CD4-positive, CD25-positive, alpha-beta regulatory T cell (primary cell): ENCODE measurements around the gene PTGS1. TPM values are rescaled to one million over a fixed set of nuclear protein-coding genes. Genes with fewer than 3 reads are reported as not detected.
A peak's percentile ranks its signal among the peaks of the same experiment; 100 is the strongest.

Experiments used
- ATAC-seq, 2 donors: fragments of 150-1000 bp; cut with Tn5 transposase; one replicate each; pipeline ENCODE4 v1.10.0; 2021; ENCODE audit warnings: low read depth in 2 of 2, moderate number of reproducible peaks in 2 of 2, moderate library complexity in 1 of 2
- DNase-seq, 3 donors: peaks; one replicate each; pipeline versions ENCODE4 v3.0.0 to v3.0.0-alpha.2; 2012 to 2022; ENCODE audit warnings: mixed read lengths in 1 of 3
- H3K27ac ChIP-seq: one replicate; pipeline ENCODE4 v1.7.0; 2013; ENCODE audit warnings: mild to moderate bottlenecking, low read length; ENCODE audit not compliant: insufficient read depth, poor library complexity, severe bottlenecking
- H3K27me3 ChIP-seq: one replicate; pipeline ENCODE4 v1.7.0; 2013; ENCODE audit warnings: low read length; ENCODE audit not compliant: control insufficient read depth, insufficient read depth
- H3K36me3 ChIP-seq: one replicate; pipeline ENCODE4 v1.7.0; 2013; ENCODE audit warnings: mild to moderate bottlenecking, low read length, moderate library complexity; ENCODE audit not compliant: control insufficient read depth, insufficient read depth
- H3K4me1 ChIP-seq: 2 replicates; pipeline ENCODE4 v1.7.0; 2013; ENCODE audit warnings: mild to moderate bottlenecking, low read length; ENCODE audit not compliant: insufficient read depth, control insufficient read depth, poor library complexity, severe bottlenecking
- H3K4me3 ChIP-seq: one replicate; pipeline ENCODE4 v1.7.0; 2013; ENCODE audit warnings: low read depth, mild to moderate bottlenecking, low read length, moderate library complexity
- H3K9me3 ChIP-seq, 2 experiments: 1 replicate in 1 of 2; 2 replicates in 1 of 2; pipeline ENCODE4 v1.7.0; 2013; ENCODE audit warnings: low read length in 2 of 2, mild to moderate bottlenecking in 1 of 2, moderate library complexity in 1 of 2; ENCODE audit not compliant: control insufficient read depth in 2 of 2
- H3K27ac Mint-ChIP-seq, 3 donors: one replicate each; pipeline ENCODE4 v1.8.0; 2020 to 2022; ENCODE audit warnings: mild to moderate bottlenecking in 3 of 3, mixed read lengths in 3 of 3, moderate library complexity in 2 of 3
- H3K27me3 Mint-ChIP-seq: one replicate; pipeline ENCODE4 v1.8.0; 2022; ENCODE audit warnings: mild to moderate bottlenecking, mixed read lengths
- H3K36me3 Mint-ChIP-seq: one replicate; pipeline ENCODE4 v1.8.0; 2020; ENCODE audit warnings: mixed read lengths
- H3K4me1 Mint-ChIP-seq, 4 donors: one replicate each; pipeline ENCODE4 v1.8.0; 2020 to 2022; ENCODE audit warnings: mixed read lengths in 4 of 4, mild to moderate bottlenecking in 1 of 4
- H3K4me3 Mint-ChIP-seq, 4 donors: one replicate each; pipeline ENCODE4 v1.8.0; 2020 to 2022; ENCODE audit warnings: mild to moderate bottlenecking in 4 of 4, mixed read lengths in 4 of 4, moderate library complexity in 3 of 4
- H3K9me3 Mint-ChIP-seq, 7 donors: one replicate each; pipeline ENCODE4 v1.8.0; 2020 to 2022; ENCODE audit warnings: mixed read lengths in 7 of 7, mild to moderate bottlenecking in 3 of 7, moderate library complexity in 2 of 7
- polyA plus RNA-seq, 4 donors: library from polyadenylated mRNA; unstranded; fragments of 300-500 nt; fragmentation: Illumina TruSeq; gene quantifications; one replicate each; pipeline ENCODE4 v1.2.3, GENCODE V29; 2021
- total RNA-seq: library from RNA; stranded (reverse); gene quantifications from one replicate; pipeline ENCODE4 v1.2.3, GENCODE V29; 2022

Gene PTGS1
- total and polyA plus RNA-seq, 5 donors from 2014 or later: 0.03 to 9.2 (median 0.83) TPM

DNA sequence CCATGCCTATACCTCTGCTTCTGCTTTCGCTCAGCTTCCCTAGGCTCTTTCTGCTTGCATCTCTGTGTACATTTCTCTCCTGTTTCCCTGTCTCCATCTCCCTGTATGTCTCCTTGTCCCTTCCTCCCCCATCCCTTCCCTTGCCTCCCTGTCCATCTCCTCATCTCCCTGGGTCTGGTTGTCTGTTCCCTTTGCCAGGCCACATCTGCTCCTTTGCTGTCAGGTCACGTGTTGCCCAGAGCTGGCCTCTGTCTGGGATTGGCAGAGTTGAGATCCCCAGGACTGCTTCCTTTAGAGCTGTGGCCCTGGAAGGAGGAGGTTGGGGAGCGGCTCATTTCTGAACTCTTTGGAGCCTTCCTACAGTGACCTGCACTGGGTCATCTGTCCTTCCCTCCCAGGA, 31.8 kb upstream of the PTGS1 start:
- H3K4me3 Mint-ChIP-seq: no peak overlapping the region
- H3K36me3 Mint-ChIP-seq: no peaks in the 10 kb centered on the region
- peaks cover 0 to 2% (median 0%) of the 10 kb centered on the region in 7 donors for H3K9me3 Mint-ChIP-seq
- Histone ChIP-seq H3K27me3 (no peaks in the 10 kb centered on the region), H3K4me1 (no peaks in the 10 kb centered on the region), H3K36me3 (no peaks in the 10 kb centered on the region), H3K9me3 (no peaks in the 10 kb centered on the region), H3K4me3 (no peak overlapping the region), H3K27ac (no peak overlapping the region)
- peaks cover 16% of the 10 kb centered on the region for H3K27me3 Mint-ChIP-seq
- DNase-seq (no peak), ATAC-seq (no peak)
- no peak overlapping the region for H3K27ac Mint-ChIP-seq
- H3K4me1 Mint-ChIP-seq: no peaks in the 10 kb centered on the region

DNA sequence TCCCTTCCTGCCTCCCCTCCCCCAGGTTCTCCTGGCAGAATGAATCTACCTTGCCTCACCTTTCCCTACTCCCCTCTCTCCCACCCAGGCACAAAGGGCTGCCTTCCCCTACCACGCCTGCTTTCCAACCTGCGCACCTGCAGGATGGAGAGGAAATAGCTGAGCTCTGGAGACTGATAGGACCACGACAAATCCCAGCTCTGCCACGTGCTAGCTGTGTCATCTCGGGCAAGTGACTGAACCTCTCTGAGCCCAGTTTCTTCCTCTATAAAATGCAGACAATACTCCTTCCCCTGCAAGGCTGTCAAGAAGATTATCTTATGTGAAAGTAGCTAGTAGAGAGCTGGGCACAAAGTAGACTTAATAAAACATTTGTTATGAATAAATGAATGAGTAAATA, 31.2 kb upstream of the PTGS1 start:
- DNase-seq: no peak
- ATAC-seq: no peak
- Mint-ChIP-seq H3K4me3 (no peak overlapping the region), H3K27ac (no peak overlapping the region), H3K4me1 (no peaks in the 10 kb centered on the region), H3K9me3 (peaks cover 0 to 2% (median 0%) of the 10 kb centered on the region in 7 donors), H3K36me3 (no peaks in the 10 kb centered on the region), H3K27me3 (peaks cover 16% of the 10 kb centered on the region)
- Histone ChIP-seq H3K4me1 (no peaks in the 10 kb centered on the region), H3K27ac (no peak overlapping the region), H3K36me3 (no peaks in the 10 kb centered on the region), H3K4me3 (no peak overlapping the region), H3K9me3 (no peaks in the 10 kb centered on the region), H3K27me3 (no peaks in the 10 kb centered on the region)

DNA sequence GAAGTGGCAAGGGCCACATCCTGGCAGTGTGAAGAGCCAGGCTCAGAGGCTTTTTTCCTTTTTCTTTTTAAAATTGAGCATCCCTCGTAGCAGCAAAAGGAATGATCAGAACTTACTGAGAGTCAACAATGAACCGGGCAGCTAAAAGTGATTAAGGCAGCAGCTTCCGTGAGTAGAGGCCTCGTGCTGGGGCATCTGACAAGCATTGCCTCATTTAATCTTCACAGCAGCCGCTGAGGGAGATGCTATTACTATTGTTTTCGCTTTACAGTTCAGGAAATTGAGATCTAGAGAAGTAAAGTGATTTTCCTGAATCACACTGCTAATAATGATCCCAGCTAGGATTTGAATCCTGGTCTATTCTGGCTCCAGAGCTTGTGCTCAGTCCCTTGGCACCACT, 30.7 kb upstream of the PTGS1 start:
- ATAC-seq (no peak), DNase-seq (no peak)
- Mint-ChIP-seq H3K27ac (no peak overlapping the region), H3K4me1 (no peaks in the 10 kb centered on the region), H3K27me3 (peaks cover 19% of the 10 kb centered on the region), H3K4me3 (no peak overlapping the region), H3K9me3 (peaks cover 0 to 2% (median 0%) of the 10 kb centered on the region in 7 donors), H3K36me3 (no peaks in the 10 kb centered on the region)
- Histone ChIP-seq H3K4me1 (no peaks in the 10 kb centered on the region), H3K27me3 (peaks cover under 1% of the 10 kb centered on the region), H3K4me3 (no peak overlapping the region), H3K36me3 (no peaks in the 10 kb centered on the region), H3K9me3 (no peaks in the 10 kb centered on the region), H3K27ac (no peak overlapping the region)

DNA sequence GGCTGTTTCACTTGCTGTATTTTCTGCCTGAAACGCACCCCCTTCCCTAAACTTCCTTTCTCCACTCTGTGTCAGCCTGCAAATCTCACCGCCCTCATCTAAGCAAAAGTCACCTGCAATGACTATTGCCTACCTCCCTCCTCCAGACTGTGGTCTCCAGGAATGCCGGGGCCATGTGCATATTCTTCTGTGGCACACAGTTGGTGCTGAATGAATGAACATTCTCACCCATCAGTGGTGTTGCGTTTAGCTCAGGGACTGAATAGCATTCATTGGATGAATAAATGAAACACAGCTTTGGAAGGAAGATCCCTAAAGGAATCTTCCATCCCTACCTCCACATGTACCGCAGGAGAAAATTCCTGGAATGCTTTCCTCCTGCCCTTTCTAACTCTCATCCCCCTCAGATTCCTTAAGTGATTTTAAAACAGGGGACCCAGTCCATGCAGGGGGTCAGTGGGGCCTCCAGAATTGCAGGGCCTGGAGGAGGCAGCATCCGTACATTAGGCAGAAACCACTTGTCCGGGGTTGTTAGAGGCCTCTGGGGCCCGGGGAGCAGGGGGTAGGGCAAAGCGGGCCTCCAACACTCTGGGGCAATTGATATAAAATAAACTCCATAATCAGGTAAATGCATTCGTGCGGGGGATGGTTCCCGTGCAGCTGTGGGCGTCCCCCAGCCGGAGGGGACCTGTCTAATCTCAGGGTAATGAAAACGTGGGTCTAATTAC, 28.3 kb upstream of the PTGS1 start:
- H3K4me3 ChIP-seq: no peak overlapping the region
- no peaks in the 10 kb centered on the region for H3K36me3 ChIP-seq
- H3K4me1 ChIP-seq: peaks cover 7% of the 10 kb centered on the region
- Mint-ChIP-seq H3K27ac (no peak overlapping the region), H3K4me1 (peaks cover 0 to 6% (median 2%) of the 10 kb centered on the region in 4 donors), H3K36me3 (no peaks in the 10 kb centered on the region), H3K4me3 (no peak overlapping the region), H3K9me3 (peaks cover 0 to 2% (median 0%) of the 10 kb centered on the region in 7 donors), H3K27me3 (peaks cover 37% of the 10 kb centered on the region)
- ATAC-seq: no peak
- peaks cover 11% of the 10 kb centered on the region for H3K27me3 ChIP-seq
- no peak for DNase-seq
- no peak overlapping the region for H3K27ac ChIP-seq
- no peaks in the 10 kb centered on the region for H3K9me3 ChIP-seq

DNA sequence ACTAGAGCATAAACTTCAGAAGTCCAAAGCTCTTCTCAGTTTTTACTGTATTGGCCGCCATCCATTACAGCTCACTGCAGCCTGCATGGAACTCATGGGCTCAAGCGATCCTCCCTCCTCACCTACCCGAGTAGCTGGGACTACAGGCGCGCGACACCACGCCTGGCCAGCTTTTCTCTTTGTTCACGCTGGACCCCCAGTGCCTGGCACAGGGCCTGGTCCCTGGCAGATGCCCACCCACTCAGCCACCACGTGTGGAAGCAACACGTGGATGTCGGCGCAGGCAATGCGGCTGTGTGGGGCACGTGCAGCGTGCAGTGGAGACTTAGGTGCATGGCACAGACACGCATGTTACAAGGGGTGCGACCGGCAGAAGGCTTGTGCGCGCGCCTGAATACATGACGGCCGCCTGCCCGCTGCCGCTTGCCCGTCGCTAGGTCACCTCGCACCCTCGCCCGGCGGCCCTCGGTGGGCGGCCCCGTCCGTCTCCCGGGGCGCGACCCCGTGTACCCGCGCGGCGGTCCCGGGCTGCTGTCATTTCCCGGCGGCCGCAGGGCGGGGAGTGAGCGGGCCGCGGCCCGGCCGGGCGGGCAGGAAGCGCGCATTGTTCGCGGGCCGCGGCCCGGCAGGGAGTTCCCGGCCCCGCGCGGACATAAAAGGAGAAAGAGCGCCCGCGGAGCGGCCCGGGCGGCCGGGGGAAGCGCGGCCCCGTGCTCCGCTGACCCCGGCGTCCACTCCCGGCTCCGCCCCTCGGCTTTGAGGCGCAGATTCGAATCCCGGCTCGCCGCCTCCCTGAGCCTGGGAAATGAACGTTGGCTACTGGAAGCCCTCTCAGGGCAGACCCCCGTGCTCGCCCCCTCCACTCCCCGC, 24.1 kb upstream of the PTGS1 start:
- no peaks in the 10 kb centered on the region for H3K36me3 ChIP-seq
- peaks cover 0 to 4% (median 0%) of the 10 kb centered on the region in 7 donors for H3K9me3 Mint-ChIP-seq
- H3K4me3 Mint-ChIP-seq: peak overlapping the region in 2 of 4 donors; percentile 79 to 88
- ATAC-seq (no peak), DNase-seq (peak in 1 of 3 donors; percentile 12)
- peaks cover 49% of the 10 kb centered on the region for H3K27me3 Mint-ChIP-seq
- H3K4me1 ChIP-seq: peaks cover 8% of the 10 kb centered on the region
- H3K27ac Mint-ChIP-seq: no peak overlapping the region
- no peak overlapping the region for H3K27ac ChIP-seq
- peaks cover 0 to 11% (median 3%) of the 10 kb centered on the region in 4 donors for H3K4me1 Mint-ChIP-seq
- H3K36me3 Mint-ChIP-seq: no peaks in the 10 kb centered on the region
- no peak overlapping the region for H3K4me3 ChIP-seq
- no peaks in the 10 kb centered on the region for H3K9me3 ChIP-seq
- H3K27me3 ChIP-seq: peaks cover 17% of the 10 kb centered on the region

DNA sequence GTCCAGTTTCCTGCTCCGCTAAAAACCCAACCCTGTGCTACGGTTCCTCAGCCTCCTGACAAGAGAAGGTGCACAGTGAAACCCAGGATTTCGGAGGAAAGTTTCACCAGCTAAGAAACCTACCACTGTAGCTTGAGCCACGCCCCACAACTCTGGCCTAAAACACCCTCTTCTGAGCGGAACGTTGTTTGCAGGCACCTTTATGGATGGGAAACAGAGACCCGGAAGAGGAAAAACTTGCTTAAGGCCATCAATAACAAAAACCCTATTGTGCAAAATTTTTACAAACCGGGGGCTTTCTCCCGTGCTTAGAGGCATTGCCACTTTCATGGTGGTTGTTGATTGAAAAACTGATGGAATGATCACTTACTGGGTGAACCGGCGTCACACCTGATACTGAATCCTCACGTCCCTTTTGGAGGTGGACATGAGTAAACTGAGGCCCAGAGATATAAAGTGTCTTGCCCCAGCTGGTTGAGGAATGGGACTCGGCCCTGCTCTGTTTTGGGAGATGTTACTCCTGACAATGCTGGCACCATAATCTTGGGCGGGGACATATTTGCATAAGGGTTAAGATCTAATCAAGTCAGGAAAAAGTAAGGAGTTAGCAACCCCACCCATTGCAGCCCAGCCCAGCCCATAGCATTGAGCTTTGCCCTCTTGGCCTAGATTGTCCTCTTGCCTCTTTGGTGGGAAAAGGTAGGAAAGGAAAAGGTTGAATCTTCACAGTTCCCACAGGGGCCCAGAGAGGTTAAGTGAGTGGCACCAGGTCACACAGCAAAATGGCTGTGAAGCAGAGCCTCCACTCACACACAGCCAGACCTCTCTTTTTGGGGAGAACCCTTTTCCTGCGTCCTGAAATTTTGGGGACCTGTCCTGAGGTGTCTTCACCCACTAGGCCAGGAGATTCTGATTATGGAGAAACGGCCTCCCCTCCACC, 23.2 kb upstream of the PTGS1 start:
- no peak for ATAC-seq
- H3K36me3 Mint-ChIP-seq: no peaks in the 10 kb centered on the region
- H3K9me3 Mint-ChIP-seq: peaks cover 0 to 4% (median under 1%) of the 10 kb centered on the region in 7 donors
- Histone ChIP-seq H3K27ac (no peak overlapping the region), H3K27me3 (peaks cover 17% of the 10 kb centered on the region), H3K36me3 (no peaks in the 10 kb centered on the region), H3K9me3 (no peaks in the 10 kb centered on the region), H3K4me1 (peaks cover 8% of the 10 kb centered on the region), H3K4me3 (no peak overlapping the region)
- peak overlapping the region in 2 of 4 donors; percentile 79 to 88 for H3K4me3 Mint-ChIP-seq
- DNase-seq: peak in 1 of 3 donors; percentile 12
- H3K4me1 Mint-ChIP-seq: peaks cover 0 to 11% (median 3%) of the 10 kb centered on the region in 4 donors
- H3K27ac Mint-ChIP-seq: peak overlapping the region in 1 of 3 donors; percentile 25
- H3K27me3 Mint-ChIP-seq: peaks cover 49% of the 10 kb centered on the region

DNA sequence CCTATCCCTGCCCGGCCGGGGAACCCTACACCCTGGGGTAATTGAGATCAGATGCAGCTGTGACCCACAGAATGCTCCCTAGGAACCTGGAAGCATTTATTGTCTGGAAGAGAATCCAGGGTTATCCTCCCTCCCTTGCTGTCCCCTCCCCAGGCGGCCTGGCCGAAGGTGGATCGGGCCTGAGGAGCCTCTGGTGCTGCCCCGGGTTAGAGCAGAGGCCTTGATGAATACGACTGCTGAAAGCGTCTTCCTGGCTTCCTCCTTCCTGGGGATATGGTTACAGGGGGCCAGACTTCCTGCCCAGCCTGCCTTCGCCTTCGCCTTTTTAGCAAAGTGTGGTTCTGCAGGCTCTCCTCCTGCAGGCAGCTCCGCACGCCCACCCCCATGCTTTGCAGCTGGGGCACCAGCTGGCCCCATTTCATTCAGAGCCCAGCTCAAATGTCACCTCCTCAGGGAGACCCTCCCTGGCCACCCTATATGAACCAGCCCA, 22.5 kb upstream of the PTGS1 start:
- Mint-ChIP-seq H3K36me3 (no peaks in the 10 kb centered on the region), H3K4me1 (peaks cover 0 to 11% (median 3%) of the 10 kb centered on the region in 4 donors), H3K4me3 (peak overlapping the region in 1 of 4 donors; percentile 3), H3K27me3 (peaks cover 46% of the 10 kb centered on the region), H3K9me3 (peaks cover 0 to 4% (median 2%) of the 10 kb centered on the region in 7 donors), H3K27ac (no peak overlapping the region)
- Histone ChIP-seq H3K9me3 (no peaks in the 10 kb centered on the region), H3K4me3 (no peak overlapping the region), H3K4me1 (peaks cover 8% of the 10 kb centered on the region), H3K36me3 (no peaks in the 10 kb centered on the region), H3K27ac (no peak overlapping the region), H3K27me3 (peaks cover 17% of the 10 kb centered on the region)
- DNase-seq (no peak), ATAC-seq (no peak)
